H1 (cell line): ENCODE measurements around the gene RUNX1.

Experiments used
- CHD1 ChIP-seq: IDR thresholded peaks from 2 replicates; pipeline ENCODE4 v1.6.1; 2012; ENCODE audit warnings: low read depth, low read length, improper control_type of control experiment
- EZH2 ChIP-seq: fragments of 200-600 bp; sonication (generic); IDR thresholded peaks from 2 replicates; pipeline ENCODE4 v1.7.1; 2012; ENCODE audit warnings: low read depth, mild to moderate bottlenecking, moderate library complexity, low read length, inconsistent platforms; ENCODE audit not compliant: severe bottlenecking
- POLR2A ChIP-seq, 2 experiments: IDR thresholded peaks; 1 replicate in 1 of 2; 2 replicates in 1 of 2; pipeline ENCODE4 v1.6.1; 2011; ENCODE audit warnings: low read depth in 2 of 2, low read length in 2 of 2, mild to moderate bottlenecking in 2 of 2; ENCODE audit errors: control extremely low read depth in 1 of 2
- POLR2AphosphoS5 ChIP-seq: IDR thresholded peaks from 2 replicates; pipeline ENCODE4 v1.6.1; 2011; ENCODE audit warnings: low read depth, low read length
- RAD21 ChIP-seq, 2 experiments: IDR thresholded peaks in 1 of 2; conservative IDR thresholded peaks in 1 of 2; 2 replicates each; pipeline ENCODE4 v1.6.1; 2011; ENCODE audit warnings: low read depth in 2 of 2, low read length in 2 of 2, improper control_type of control experiment in 1 of 2, inconsistent platforms in 1 of 2, mild to moderate bottlenecking in 1 of 2, moderate library complexity in 1 of 2
- RBBP5 ChIP-seq: IDR thresholded peaks from 2 replicates; pipeline ENCODE4 v1.7.1; 2012; ENCODE audit warnings: low read depth, mild to moderate bottlenecking, inconsistent platforms, low read length, moderate library complexity, borderline replicate concordance
- TAF1 ChIP-seq: IDR thresholded peaks from 2 replicates; pipeline ENCODE4 v1.6.1; 2011; ENCODE audit warnings: mild to moderate bottlenecking, low read depth, low read length
- TBP ChIP-seq: IDR thresholded peaks from 2 replicates; pipeline ENCODE4 v1.6.1; 2011; ENCODE audit warnings: low read depth, low read length, improper control_type of control experiment
- TCF12 ChIP-seq: IDR thresholded peaks from 2 replicates; pipeline ENCODE4 v1.6.1; 2011; ENCODE audit warnings: low read depth, mild to moderate bottlenecking, low read length
- TF ChIP-seq, protein P1 (sequence below): IDR thresholded peaks from 2 replicates; pipeline ENCODE4 v1.6.1; 2012; ENCODE audit warnings: low read length, inconsistent platforms
- TF ChIP-seq, protein P2 (sequence below), 3 experiments: IDR thresholded peaks; 1 replicate in 2 of 3; 2 replicates in 1 of 3; pipeline versions ENCODE4 v1.5.1 to v1.6.1; 2011; ENCODE audit warnings: low read length in 3 of 3, mild to moderate bottlenecking in 3 of 3, inconsistent platforms in 2 of 3, low read depth in 1 of 3, moderate library complexity in 1 of 3; ENCODE audit not compliant: insufficient read depth in 1 of 3; ENCODE audit errors: control extremely low read depth in 1 of 3

DNA sequence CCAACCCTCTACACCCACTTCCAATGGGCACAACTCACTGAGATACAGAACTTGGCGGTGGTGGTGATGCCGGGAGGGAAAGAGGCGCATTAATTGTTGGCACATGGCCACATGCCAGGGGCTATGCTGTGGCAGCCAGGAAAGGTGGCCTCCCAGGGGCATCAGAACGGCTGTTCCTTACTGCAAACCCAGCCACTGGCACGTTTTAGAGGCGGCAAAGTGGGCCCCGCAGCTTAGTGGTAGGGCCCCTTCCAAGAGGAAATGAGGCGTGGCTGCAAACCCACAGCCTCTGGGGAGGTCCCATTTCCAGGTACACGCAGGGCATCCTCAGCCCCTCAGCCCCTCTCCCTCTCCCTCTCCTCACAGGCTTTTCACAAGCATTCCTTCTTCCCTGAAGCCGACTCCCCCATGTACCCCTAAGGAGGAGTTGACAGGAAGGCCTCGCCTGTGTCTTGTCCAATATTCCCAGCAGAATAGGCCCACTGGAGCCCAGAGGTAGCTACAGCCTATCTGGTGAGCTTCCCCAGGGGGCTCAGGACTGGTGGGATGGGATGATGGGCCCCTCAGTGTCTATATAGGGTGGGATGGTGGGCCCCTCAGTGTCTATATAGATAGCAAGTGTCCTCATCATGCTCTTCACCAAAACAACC is 214.1 kb downstream of the RUNX1 start:
- TF ChIP-seq, protein P1, sequence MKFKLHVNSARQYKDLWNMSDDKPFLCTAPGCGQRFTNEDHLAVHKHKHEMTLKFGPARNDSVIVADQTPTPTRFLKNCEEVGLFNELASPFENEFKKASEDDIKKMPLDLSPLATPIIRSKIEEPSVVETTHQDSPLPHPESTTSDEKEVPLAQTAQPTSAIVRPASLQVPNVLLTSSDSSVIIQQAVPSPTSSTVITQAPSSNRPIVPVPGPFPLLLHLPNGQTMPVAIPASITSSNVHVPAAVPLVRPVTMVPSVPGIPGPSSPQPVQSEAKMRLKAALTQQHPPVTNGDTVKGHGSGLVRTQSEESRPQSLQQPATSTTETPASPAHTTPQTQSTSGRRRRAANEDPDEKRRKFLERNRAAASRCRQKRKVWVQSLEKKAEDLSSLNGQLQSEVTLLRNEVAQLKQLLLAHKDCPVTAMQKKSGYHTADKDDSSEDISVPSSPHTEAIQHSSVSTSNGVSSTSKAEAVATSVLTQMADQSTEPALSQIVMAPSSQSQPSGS, result no peak
- TF ChIP-seq CHD1 (no peak), TCF12 (no peak), POLR2AphosphoS5 (no peak), TAF1 (no peak), RBBP5 (no peak), RAD21 (IDR thresholded peaks at IDR 0.05 in 1 of 2, conservative IDR thresholded peaks at IDR 0.05 in 1 of 2; ENCODE audit: low read depth in 2 of 2, low read length in 2 of 2) (no peak), TBP (no peak), EZH2 (no peak), POLR2A (IDR thresholded peaks at IDR 0.05; ENCODE audit: control extremely low read depth in 1 of 2, low read depth in 2 of 2, low read length in 2 of 2) (no peak)
- TF ChIP-seq, protein P2, sequence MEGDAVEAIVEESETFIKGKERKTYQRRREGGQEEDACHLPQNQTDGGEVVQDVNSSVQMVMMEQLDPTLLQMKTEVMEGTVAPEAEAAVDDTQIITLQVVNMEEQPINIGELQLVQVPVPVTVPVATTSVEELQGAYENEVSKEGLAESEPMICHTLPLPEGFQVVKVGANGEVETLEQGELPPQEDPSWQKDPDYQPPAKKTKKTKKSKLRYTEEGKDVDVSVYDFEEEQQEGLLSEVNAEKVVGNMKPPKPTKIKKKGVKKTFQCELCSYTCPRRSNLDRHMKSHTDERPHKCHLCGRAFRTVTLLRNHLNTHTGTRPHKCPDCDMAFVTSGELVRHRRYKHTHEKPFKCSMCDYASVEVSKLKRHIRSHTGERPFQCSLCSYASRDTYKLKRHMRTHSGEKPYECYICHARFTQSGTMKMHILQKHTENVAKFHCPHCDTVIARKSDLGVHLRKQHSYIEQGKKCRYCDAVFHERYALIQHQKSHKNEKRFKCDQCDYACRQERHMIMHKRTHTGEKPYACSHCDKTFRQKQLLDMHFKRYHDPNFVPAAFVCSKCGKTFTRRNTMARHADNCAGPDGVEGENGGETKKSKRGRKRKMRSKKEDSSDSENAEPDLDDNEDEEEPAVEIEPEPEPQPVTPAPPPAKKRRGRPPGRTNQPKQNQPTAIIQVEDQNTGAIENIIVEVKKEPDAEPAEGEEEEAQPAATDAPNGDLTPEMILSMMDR (IDR thresholded peaks at IDR 0.05; ENCODE audit: control extremely low read depth in 1 of 3, insufficient read depth in 1 of 3, low read depth in 1 of 3, low read length in 3 of 3), result no peak
